HG03442 (cell line): ENCODE results near the gene SLC66A2.
"Not testable (repeated sequence)": the region's sequence is repeated elsewhere in the genome, so short reads cannot be mapped to it uniquely, and the experiment has no call there.

Experiments
- ATAC-seq: cut with Tn5 transposase; IDR thresholded peaks from one replicate; pipeline ENCODE4 v1.9.1; 2021; ENCODE audit warnings: mild to moderate bottlenecking, moderate library complexity; ENCODE audit not compliant: unreplicated experiment

SLC66A2 gene

DNA sequence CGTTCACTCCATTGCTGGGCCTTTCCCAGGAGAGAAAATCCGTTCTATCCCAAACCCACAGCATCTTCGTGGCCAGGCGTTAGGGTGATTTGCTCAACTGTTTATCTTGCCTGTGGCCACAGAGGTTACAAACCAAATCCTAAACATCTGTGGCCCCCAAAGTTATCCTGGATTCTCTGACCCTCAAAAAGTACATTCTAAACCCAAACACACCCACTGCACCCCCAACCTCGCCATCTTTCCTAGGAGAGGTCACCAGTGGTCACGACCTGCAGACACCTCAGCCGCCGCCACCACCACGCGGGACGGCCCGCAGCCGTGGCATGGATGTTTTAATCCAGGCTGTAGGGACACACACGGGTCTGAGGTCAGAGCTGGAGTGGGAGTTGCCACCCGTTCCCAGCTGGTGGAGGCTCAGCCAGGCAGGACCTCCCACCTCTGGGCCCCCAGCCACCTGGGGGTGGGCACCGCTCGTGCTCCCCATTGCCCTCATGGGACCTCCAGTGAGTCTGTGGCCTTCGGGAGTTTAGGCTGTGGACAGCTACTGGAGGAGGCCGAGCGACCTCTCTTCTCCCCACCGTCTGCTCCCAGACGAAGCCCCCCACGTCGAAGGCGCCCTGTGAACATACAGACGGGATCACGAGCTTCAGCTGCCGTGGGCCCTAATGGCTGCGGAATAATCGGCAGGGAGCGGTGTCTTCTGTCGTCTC lies 81.7 kb downstream of the SLC66A2 start:
- ATAC-seq = no peak

DNA sequence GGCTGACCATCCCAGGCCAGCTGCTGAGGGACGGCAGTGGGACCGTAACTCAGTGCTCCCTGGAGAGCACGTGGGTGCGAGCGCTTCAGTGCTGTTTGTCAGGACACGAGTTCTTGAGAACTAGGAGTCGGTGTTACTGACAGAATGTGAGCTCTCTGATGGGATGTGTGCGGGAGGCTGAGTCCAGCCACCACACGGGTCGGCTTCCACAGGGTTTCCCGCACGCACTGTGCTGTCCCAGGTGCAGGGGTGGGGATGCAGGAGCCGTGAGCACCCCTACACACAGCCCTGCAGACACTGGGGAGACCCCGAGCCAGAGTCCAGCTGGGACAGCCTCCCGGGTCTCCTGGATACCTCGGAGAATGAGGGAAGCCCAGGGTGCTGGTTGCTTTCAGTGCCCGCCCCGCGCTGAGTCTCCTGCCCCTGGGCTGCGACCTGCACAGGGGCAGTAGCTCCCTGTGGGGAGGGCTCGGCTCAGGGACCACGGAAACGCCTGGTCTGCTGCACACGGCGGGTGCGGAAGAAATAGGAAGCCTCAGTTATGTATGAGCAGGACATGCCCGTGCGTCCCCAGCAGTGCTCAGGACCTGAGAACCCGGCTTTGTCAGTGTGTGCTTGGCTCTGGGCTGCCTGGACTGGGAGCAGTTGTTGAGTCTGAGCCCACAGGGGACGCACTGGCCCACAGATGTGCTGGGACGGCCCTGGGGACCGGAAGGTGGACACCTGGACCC lies 82.5 kb downstream of the SLC66A2 start:
- no peak for ATAC-seq

DNA sequence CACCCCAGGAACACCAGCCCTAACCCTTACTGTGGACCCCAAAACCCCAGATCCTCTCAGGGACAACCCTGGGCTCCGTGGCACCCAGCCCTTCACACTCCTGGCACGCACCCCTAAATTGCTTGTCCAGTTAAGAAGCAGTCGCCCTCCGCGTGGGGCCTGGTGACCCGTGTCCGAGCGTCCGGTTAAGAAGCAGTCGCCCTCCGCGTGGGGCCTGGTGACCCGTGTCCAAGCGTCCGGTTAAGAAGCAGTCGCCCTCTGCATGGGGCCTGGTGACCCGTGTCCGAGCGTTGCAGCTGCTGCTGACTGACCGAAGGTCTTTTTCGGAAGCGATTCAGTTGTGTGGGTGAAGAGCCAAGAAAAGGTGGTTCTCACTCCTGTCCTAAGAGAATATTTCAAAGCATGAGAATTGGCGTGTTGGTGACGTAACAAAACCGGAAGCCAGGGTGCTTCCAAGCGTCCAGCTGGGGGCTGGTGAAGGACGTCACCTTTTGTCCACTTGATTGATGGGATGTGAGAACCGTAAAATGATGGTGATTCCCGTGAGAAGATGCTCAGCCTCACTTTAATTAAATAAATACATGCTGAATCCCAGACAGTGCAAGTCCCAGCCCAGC lies 83.2 kb downstream of the SLC66A2 start:
- ATAC-seq = no peak

DNA sequence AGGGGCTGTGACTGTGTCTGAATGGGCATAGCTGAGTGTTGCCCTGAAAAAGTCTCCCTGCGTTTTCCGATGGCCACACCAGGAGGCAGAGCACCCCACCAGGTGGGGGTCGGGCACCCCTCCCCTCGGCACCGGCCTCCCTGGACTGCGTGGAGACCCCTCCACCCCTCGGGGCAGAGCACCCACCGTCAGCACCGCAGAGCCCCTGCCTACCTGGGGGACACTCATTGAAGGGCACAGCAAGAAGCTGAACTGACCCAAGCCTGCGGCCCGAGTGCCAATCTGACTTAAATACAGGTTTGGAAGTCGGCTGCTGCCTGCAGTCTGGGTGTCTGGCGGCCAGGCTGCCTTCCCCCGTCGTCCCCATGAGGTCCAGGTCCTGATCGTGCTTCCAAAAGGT lies 83.8 kb downstream of the SLC66A2 start:
- ATAC-seq = no peak

DNA sequence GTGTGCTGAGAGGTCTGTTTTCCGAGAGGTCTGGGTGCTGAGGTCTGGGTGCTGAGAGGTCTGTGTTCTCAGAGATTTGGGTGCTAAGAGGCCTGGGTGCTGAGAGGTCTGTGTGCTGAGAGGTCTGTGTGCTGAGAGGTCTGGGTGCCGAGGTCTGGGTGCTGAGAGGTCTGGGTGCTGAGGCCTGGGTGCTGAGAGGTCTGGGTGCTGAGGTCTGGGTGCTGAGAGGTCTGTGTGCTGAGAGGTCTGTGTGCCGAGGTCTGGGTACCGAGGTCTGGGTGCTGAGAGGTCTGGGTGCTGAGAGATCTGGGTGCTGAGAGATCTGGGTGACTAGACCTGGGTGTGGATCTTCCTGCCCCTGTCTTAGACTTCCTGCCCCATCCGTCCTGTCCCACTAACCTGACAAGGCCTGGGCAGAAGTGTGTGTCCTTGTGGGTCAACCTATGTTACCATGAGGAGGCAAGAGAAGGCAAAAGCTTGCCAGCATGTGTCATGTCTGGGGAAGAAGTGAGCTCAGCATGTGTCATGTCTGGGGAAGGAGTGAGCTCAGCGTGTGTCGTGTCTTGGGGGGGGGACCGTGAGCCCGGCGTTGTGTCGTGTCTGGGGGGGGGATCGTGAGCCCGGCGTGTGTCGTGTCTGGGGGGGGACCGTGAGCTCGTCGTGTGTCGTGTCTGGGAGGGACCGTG lies 84.4 kb downstream of the SLC66A2 start:
- no peak for ATAC-seq

DNA sequence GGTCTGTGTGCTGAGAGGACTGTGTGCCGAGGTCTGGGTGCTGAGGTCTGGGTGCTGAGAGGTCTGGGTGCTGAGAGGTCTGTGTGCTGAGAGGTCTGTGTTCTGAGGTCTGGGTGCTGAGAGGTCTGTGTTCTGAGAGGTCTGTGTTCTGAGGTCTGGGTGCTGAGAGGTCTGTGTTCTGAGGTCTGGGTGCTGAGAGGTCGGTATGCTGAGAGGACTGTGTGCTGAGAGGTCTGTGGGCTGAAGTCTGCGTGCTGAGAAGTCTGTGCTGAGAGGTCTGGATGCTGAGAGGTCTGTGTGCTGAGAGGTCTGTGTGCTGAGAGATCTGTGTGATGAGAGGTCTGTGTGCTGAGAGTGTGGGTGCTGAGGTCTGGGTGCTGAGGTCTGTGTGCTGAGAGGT lies 85.5 kb downstream of the SLC66A2 start:
- ATAC-seq = not testable (repeated sequence)

DNA sequence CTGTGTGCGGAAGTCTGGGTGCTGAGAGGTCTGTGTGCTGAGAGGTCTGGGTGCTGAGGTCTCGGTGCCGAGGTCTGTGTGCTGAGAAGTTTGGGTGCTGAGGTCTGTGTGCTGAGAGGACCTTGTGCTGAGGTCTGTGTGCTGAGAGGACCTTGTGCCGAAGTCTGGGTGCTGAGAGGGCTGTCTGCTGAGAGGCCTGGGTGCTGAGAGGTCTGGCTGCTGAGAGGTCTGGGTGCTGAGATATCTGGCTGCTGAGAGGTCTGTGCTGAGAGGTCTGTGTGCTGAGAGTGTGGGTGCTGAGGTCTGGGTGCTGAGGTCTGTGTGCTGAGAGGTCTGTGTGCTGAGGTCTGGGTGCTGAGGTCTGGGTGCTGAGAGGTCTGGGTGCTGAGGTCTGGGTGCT lies 86.5 kb downstream of the SLC66A2 start:
- ATAC-seq = not testable (repeated sequence)

DNA sequence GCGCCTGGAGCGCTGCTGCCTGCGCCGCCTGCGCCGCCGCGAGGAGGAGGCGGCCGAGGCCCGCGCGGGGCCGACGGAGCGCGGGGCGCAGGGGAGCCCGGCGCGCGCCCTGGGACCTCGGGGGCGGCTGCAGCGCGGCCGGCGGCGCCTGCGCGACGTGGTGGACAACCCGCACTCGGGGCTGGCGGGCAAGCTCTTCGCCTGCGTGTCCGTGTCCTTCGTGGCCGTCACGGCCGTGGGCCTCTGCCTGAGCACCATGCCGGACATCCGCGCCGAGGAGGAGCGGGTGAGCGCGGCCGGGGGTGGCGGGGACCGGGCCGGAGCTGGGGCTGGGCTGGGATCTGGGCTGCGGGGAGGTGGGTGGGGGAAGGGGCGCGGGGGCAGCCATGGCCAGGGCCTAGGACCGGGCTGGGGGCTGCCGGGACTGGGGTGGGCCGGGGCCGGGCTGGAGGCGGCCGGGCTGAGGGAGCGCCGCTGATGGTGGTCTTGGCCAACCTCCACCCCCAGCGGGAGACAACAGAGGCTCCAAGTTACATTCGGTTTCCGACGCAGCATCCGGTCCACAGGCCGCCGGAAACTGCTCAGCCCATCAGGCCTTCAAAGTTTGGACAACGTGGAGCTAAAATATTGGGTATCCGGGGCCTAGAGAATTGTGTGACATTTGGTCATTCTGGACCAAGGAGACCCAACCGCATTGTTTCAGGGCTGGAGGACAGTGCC lies 87.3 kb downstream of the SLC66A2 start:
- ATAC-seq = no peak

DNA sequence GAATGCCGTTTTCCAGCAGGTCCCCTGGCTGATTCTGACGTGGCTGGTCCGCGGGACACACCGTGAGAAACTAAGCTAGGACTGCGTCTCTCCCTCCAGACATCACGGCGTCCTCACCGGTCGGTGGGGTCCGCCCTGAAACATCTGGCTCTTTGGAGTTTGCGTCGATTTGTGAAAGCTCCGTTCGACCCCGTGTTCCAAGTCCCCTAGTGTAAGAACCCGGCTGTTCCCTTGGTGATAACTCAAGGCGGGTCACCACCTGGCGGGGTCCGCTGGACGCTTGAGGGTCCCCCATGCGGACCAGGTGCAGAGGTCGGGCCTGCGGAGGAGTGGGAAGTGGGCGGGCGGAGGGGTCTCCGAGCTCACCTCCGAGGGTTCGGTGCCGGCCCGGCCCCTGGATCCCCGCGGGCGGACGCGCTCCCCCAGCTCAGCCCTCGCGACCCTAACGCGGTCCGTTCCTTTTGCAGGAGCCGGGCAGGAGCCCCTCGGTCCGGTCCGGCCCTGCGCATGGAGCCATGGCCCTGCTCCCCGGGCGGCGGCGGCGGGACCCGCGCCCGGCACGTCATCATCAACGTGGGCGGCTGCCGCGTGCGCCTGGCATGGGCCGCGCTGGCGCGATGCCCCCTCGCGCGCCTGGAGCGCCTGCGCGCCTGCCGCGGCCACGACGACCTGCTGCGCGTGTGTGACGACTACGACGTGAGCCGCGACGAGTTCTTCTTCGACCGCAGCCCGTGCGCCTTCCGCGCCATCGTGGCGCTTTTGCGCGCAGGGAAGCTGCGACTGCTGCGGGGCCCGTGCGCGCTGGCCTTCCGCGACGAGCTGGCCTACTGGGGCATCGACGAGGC lies 88.1 kb downstream of the SLC66A2 start:
- ATAC-seq = no peak

DNA sequence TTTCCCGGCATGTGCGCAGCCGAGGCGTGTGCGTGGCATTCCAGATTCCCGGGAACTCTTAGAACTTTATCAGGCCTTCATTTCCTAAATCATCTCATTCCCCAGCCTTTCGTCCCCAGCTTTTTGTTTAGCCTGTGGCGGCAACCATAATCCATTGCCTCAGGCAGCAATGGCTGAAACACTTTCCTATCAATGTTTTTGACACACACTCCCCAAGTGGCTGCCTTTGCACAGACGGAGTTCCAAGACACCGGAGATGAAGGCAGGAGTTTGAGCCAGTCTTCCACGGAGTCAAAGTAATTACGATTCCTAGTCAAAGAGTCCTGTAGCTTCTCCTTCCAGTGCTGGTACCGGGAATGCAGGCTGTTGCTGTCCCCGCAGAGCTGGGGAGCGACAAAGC lies 88.9 kb downstream of the SLC66A2 start:
- ATAC-seq = no peak

DNA sequence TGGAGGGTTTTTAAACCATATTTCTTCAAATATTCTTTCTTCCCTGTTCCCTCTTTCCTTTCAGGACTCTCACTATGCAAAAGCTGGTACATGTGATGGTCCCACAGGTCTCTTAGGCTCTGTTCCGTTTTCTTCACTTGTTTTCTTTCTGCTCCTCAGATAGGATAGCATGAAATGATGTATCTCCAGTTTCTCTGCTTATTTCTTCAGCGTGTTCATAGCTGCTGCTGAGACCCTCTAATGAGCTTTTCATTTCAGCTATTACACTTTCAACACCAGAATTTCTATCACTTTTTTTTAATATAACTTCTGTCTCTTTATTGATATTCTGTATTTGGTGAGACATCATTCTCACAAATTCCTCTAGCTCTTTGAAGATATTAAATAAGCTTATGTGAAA lies 89.8 kb downstream of the SLC66A2 start:
- no peak for ATAC-seq

DNA sequence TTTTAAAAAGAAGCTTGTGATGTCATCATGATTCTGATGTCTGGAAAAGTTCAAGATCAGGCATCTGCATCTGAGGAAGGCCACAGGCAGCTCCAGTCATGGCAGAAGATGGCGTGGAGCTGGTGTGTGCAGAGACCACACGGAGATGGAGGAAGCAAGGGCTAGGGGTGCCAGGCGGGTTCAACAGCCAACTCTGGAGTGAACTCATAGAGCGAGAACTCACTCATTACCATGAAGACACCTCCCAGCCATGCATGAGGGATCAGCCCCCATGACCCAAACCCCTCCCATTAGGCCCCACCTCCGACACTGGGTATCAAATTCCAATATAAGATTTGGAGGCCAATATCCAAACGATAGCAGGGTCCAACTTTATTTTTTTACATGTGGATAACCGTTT lies 92.1 kb downstream of the SLC66A2 start:
- ATAC-seq = no peak

DNA sequence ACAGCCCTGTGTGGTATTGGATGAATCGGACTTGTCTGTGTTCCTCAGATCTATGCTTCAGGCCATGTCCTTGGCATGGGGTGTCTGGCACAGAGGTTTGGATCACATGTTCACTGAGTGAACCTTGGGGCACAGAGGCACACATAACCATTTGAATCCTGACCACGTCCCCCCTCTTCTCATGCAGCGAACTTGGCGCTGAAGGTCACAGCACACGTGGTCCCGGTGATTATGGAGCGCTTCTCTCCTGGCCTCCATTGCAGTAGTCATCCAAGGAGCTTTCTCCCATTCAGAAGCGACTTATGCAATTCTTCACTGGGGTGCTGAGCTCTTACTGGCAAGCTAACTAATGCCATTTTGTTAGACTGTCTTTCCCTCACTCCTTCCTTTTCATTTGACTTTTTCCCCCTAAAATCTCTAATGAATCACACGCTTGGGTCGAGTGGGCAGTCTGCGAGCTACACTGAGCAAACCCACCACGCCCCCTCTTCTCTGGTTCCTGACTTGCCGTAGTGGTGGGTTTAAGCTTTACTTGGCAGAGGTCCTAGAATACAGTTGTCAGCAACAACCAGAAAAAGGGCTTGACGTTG lies 94.3 kb downstream of the SLC66A2 start:
- ATAC-seq = no peak

DNA sequence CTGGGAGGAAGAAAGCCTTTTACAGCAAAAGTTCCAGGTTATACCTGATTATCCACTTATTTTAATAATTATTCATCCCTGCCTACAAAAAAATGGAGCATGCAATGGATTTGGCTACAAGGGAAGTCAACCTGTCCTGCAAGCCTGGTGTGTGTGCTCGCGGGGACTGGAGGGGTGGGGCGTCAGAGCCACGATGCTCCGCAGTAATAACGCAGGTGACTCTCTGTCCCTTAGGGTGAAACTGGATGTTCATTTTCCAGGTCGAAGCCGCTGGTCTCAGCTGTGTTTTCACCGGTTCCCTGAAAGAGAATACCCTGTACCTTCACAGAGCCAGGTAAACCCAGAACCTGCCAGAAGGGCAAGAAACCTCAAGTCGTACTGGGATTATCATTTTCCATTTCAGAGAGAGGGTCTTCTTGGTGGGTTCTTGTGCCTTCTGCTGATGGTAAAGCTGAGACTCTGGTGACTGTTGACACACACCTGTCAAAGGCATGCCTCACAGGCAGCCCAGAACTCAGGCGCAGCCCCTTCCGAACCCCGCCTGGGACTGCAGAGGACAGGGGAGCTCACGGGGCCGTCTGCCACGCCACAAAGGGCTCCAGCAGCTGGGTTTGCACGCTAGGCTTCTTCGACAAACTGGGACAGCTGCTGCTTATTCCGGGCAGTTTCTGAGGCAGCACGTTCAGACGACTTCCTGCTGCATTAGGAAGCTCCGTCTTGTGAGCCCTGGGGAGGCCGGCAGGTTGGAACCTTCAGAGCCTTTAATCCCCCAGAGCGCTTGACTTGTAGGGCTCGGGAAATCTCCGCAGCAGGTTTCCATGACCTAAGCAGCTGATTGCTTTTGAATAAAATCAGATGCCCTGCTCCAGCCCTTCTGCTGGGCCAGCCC lies 95.1 kb downstream of the SLC66A2 start:
- ATAC-seq = no peak

DNA sequence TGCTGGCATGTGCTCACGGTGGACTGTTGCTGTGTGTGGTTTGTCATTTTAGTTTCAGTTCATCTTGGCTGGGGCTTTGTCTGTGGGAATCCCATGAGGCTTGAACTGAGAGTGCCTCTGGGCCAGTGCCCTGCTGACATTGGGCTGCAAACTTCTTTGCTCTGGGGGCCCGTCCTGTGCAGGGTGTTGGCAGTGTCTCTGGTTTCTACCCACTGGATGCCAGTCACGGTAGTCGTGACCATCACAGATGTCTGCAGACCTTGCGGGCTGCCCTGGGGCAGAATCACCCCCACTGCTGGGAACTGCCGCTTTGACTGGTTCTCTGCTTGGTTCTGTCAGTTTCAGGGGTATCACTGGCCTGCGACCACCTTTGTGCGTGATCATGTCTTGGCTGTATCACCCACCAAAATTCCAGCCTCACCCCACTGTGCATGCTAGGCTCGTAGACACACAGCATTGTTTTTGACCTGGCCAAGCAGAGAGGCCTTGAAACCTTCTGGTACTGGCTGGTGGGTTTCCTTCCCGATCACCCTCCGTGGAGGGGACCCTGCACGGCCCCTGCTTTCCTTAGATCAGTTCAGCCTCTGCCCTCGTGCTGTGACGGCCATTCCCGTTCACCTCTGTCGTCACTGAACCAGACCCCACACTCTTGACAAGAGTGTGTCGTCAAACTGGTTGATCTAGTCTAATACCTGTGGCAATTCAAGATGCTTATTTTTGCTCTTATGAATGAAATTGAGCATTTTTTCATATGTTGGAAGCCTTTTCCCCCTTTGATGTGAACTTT lies 96.1 kb downstream of the SLC66A2 start:
- peak; percentile 79 for ATAC-seq

DNA sequence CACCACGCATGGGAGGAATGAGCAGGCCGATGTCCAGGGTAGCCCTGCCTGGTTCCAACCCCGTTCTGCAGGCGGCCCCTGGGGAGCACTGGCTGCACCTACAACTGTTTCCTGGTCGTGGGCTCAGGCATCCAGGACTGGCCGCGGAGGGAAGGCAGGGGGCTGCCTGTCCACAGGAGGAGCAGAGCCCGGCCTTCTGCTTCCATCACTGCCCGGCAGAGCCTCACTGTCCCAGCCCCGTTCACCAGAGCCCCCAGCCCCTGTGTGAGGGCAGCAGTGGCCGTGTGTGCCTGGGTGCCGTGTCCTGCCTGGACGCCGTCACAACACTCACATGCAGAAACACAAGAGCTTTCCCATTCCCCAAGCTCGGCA lies 97.5 kb downstream of the SLC66A2 start:
- no peak for ATAC-seq

DNA sequence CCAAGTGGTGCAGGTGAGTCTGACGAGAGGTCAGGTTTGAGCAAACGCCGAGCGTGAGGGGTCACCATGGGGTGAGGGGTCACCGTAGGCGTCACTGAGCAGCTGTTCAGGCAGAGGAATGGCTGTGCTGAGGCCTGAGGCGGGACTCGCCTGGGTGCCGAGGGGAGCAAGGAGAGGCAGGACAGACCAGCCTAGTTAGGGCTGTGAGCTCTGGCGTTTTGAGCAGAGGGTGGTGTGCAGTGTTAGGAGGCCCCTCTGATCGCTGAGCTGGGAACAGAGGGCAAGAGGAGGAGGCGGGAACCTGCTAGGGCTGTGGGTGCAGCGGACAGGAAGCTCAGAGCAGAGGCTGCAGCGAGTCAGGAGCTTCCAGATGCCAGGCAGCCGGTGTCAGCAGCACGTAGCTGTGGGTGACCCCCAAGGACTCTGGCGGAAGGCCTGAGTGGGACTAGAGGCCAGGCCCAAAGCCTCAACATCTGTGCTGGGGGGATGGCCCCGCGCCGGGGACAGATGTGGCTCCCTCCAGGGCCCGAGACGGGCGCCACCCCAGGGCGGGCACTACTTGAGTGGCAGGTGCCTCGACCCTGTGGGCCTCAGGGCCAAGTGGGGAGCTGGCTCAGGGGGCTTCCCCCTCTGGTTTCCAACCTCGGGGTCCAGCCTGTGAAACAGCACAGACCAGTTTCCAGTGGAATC lies 98.0 kb downstream of the SLC66A2 start:
- ATAC-seq = no peak
